GM13976 (cell line): ENCODE measurements around the gene PLXNB3.

Experiments
- DNase-seq: peaks from one replicate; pipeline ENCODE4 v3.0.0; 2012; ENCODE audit warnings: low spot score
- in situ Hi-C: fragments of 300-500 bp; cut with MboI; formaldehyde crosslinking; loops from one replicate; pipeline ENCODE4 v1.12.0; 2022; ENCODE audit warnings: low sequenced_read_pairs, mixed read lengths, inconsistent platforms; ENCODE audit not compliant: unreplicated experiment
- TF ChIP-seq, protein P1 (sequence below): IDR thresholded peaks from 2 replicates; pipeline ENCODE4 v1.5.1; 2012; ENCODE audit warnings: borderline replicate concordance, mild to moderate bottlenecking; ENCODE audit not compliant: insufficient read depth; ENCODE audit errors: extremely low read depth, missing control alignments, control extremely low read depth

Gene PLXNB3

DNA sequence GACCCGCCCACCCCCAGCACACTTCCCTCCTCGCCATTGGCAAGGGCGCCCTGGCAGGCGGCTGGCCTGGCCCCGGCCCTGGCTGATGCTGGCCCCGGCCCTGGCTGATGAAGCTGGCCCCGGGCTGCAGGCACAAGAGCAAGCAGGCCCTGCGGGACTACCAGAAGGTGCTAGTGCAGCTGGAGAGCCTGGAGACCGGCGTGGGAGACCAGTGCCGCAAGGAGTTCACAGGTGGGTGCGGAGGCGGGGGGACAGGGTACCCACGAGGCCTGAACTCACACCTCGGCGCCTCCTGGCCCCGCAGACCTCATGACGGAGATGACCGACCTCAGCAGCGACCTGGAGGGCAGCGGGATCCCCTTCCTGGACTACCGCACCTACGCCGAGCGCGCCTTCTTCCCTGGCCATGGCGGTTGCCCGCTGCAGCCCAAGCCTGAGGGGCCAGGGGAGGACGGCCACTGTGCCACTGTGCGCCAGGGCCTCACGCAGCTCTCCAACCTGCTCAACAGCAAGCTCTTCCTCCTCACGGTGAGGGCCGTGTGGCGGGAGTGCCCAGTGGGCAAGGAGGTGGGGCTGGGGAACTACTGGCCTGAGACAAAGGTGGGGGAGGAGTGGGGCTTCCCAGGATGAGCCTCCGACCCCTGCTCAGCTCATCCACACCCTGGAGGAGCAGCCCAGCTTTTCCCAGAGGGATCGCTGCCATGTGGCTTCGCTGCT, 10.7 kb downstream of the PLXNB3 start:
- TF ChIP-seq, protein P1, sequence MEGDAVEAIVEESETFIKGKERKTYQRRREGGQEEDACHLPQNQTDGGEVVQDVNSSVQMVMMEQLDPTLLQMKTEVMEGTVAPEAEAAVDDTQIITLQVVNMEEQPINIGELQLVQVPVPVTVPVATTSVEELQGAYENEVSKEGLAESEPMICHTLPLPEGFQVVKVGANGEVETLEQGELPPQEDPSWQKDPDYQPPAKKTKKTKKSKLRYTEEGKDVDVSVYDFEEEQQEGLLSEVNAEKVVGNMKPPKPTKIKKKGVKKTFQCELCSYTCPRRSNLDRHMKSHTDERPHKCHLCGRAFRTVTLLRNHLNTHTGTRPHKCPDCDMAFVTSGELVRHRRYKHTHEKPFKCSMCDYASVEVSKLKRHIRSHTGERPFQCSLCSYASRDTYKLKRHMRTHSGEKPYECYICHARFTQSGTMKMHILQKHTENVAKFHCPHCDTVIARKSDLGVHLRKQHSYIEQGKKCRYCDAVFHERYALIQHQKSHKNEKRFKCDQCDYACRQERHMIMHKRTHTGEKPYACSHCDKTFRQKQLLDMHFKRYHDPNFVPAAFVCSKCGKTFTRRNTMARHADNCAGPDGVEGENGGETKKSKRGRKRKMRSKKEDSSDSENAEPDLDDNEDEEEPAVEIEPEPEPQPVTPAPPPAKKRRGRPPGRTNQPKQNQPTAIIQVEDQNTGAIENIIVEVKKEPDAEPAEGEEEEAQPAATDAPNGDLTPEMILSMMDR = no peak
- no peak for DNase-seq
- in situ Hi-C loops = no loop called here

DNA sequence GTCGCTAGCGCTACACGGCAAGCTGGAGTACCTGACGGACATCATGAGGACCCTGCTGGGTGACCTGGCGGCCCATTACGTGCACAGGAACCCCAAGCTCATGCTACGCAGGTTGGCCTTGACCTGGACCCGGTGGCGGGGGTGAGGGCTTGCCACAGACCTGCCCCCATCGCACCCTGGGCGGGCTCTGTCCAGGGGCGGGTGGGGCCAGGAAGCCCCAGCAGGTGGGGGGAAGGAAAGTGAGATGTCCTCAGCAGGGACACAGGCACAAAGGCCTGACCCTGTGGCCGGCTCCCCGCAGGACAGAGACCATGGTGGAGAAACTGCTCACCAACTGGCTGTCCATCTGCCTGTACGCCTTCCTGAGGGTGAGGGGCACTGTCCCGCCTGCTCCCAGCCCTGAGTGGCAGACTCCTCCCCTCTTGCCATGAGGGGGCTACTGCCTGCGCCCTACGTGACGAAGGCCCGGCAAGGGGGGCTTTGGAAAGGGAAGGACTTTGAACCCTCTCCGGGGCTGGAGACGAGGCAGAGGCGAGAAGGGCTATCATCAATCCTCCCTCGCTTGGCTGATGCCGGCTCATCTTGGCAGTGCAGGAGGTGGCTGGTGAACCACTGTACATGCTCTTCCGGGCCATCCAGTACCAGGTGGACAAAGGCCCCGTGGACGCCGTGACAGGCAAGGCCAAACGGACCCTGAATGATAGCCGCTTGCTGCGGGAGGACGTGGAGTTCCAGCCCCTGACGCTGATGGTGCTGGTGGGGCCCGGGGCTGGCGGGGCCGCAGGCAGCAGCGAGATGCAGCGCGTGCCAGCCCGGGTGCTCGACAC, 11.5 kb downstream of the PLXNB3 start:
- no peak for DNase-seq
- in situ Hi-C loops = no loop called here
- TF ChIP-seq, protein P1 = no peak

DNA sequence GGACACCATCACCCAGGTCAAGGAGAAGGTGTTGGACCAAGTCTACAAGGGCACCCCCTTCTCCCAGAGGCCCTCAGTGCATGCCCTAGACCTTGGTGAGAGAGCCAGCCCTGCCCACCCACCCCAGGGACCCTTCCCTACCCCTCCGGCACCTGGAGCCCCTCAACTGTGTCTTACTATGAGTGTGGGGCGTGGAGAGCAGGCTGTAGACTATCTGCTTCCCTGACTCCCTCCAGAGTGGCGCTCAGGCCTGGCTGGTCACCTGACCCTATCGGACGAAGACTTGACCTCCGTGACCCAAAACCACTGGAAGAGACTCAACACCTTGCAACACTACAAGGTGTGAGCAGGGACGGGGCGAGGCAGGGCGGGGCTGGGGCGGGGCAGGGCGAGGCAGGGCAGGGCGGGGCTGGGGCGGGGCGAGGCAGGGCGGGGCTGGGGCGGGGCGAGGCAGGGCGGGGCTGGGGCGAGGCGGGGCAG, 12.1 kb downstream of the PLXNB3 start:
- no peak for DNase-seq
- TF ChIP-seq, protein P1 = no peak
- in situ Hi-C loops = no loop called here

DNA sequence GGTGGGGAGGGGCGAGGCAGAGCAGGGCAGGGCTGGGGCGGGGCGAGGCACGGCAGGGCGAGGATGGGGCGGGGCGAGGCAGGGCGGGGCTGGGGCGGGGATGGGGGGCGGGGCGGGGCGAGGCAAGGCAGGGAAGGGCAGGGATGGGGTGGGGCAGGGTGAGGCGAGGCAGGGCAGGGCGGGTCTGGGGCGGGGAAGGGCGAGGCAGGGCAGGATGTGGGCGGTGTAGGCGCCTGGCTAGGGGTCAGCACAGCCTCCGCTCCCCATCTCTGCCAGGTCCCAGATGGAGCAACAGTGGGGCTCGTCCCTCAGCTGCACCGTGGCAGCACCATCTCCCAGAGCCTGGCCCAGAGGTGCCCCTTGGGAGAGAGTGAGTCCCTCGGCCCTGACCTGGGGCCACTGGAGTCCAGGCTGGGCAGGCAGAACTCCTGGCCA, 12.6 kb downstream of the PLXNB3 start:
- TF ChIP-seq, protein P1 = no peak
- in situ Hi-C loops = no loop called here
- DNase-seq = no peak

DNA sequence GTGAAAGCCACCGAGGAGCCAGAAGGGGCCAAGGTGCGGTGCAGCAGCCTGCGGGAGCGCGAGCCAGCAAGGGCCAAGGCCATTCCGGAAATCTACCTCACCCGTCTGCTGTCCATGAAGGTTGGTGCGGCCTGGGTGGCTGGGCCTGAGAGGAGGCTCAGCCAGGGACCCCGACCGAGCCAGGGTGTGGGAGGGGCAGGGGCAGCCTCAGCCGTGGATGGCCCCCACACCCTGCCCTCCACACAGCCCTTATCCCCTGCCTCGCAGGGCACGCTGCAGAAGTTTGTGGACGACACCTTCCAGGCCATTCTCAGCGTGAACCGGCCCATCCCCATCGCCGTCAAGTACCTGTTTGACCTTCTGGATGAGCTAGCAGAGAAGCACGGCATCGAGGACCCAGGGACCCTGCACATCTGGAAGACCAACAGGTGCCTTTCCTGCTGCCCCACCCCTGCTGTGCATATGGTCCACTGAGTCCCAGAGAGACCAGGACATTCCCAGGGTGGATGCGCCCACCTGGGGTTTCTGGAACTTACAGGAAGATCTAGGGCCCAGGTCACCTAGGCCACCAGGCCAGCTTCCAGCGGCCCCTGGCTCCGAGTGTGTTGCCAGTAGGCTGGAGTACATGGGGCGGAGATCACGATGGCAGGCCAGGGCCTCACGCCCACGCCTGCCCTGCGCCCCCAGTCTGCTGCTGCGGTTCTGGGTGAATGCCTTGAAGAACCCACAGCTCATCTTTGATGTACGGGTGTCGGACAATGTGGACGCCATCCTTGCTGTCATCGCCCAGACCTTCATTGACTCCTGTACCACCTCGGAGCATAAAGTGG, 13.4 kb downstream of the PLXNB3 start:
- no peak for DNase-seq
- TF ChIP-seq, protein P1 = no peak
- in situ Hi-C loops = no loop called here

DNA sequence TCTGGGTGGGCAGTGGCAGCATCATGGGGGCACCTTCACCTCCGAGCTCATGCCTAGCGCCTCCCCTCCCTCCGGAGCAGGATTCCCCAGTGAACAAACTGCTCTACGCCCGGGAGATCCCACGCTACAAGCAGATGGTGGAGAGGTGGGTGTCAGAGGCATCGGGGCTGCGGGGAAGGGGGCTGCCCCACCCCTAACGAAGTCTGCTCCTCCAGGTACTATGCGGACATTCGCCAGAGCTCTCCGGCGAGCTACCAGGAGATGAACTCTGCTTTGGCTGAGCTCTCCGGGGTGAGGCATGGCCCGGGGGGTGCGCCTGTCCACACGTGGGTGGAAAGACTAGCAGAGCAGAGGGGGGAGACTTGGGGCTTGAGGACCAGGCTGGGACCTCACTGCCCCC, 14.1 kb downstream of the PLXNB3 start:
- TF ChIP-seq, protein P1 = no peak
- DNase-seq = no peak
- in situ Hi-C loops = no loop called here
